Stomach (tissue), 9 donors: ENCODE data around the gene PMEPA1. TPM values are rescaled to one million over a fixed set of nuclear protein-coding genes. Genes with fewer than 3 reads are reported as not detected.

Experiments used
- DNase-seq, 2 donors: peaks; one replicate each; pipeline versions ENCODE4 v3.0.0 to v3.0.0-alpha.2; 2013 to 2019
- H3K27ac ChIP-seq, 5 donors: fragments of 200-600 bp in 4 of 5; sonication (generic) in 4 of 5; one replicate each; pipeline ENCODE4 v1.5.1; 2013 to 2019; ENCODE audit warnings: mild to moderate bottlenecking in 1 of 5, moderate library complexity in 1 of 5
- H3K27me3 ChIP-seq, 3 donors: fragments of 200-600 bp; sonication (generic); one replicate each; pipeline ENCODE4 v1.5.1; 2017 to 2019; ENCODE audit warnings: mixed run types in 1 of 3
- H3K36me3 ChIP-seq, 4 donors: fragments of 200-600 bp; sonication (generic); 1 replicate in 3 of 4; 2 replicates in 1 of 4; pipeline ENCODE4 v1.5.1; 2016 to 2019
- H3K4me1 ChIP-seq, 4 donors: fragments of 200-600 bp; sonication (generic); one replicate each; pipeline ENCODE4 v1.5.1; 2016 to 2019
- H3K4me3 ChIP-seq, 4 donors: fragments of 200-600 bp; sonication (generic) in 3 of 4; one replicate each; pipeline ENCODE4 v1.5.1; 2016 to 2019; ENCODE audit warnings: mild to moderate bottlenecking in 1 of 4
- H3K9me3 ChIP-seq, 4 donors: fragments of 200-600 bp; sonication (generic); one replicate each; pipeline ENCODE4 v1.5.1; 2016 to 2019
- CTCF ChIP-seq, 7 experiments: fragments of 450-650 bp in 4 of 7; fragments of 200-600 bp in 3 of 7; sonication (generic) in 3 of 7; IDR thresholded peaks; one replicate each; pipeline ENCODE4 v1.5.1; 2016 to 2019; ENCODE audit warnings: antibody characterized with exemption in 7 of 7, control low read depth in 2 of 7, mild to moderate bottlenecking in 1 of 7
- EP300 ChIP-seq: sonication (generic); formaldehyde crosslinking; IDR thresholded peaks from one replicate; pipeline ENCODE4 v1.6.1; 2017; ENCODE audit warnings: antibody characterized with exemption
- POLR2A ChIP-seq, 4 donors: fragments of 450-650 bp; IDR thresholded peaks; one replicate each; pipeline ENCODE4 v1.6.1; 2016; ENCODE audit warnings: antibody characterized with exemption in 4 of 4, control low read depth in 2 of 4, mild to moderate bottlenecking in 1 of 4, moderate library complexity in 1 of 4
- POLR2AphosphoS5 ChIP-seq, 3 donors: sonication (generic); formaldehyde crosslinking; IDR thresholded peaks; one replicate each; pipeline ENCODE4 v1.6.1; 2016; ENCODE audit warnings: antibody characterized with exemption in 3 of 3
- WGBS, 5 donors: extraction: QIAGEN DNeasy Blood & Tissue Kit in 3 of 5; methylation state at CpG; one replicate each; pipeline versions ENCODE4 v1.1.5 to v1.1.7; 2013 to 2018; 5-methylcytosine and 5-hydroxymethylcytosine counted together
- intact Hi-C: fragments of 100-400 bp; cut with DNase I; formaldehyde crosslinking; loops from one replicate; pipeline ENCODE4 v1.15.1; 2023; ENCODE audit warnings: low total_unique reads
- polyA plus RNA-seq, 3 donors: library from polyadenylated mRNA; stranded (reverse); fragments of 200-250 nt; gene quantifications; one replicate each; pipeline ENCODE4 v1.2.3, GENCODE V29; 2013
- total RNA-seq, 5 donors: library from RNA; depleted of rRNA; stranded (reverse); fragments of >200 nt; gene quantifications; one replicate each; pipeline versions ENCODE4 v1.1.0 to v1.2.3, GENCODE V29; 2014 to 2016
- donor health status: healthy with polysubstance abuse.
- donor health status: Bipolar disorder and iron deficiency.
- donor health status: healthy.

The PMEPA1 gene
- total and polyA plus RNA-seq, 8 donors, result 5.3 to 17.2 (median 8.0) TPM; not detected in 1

- 87 to 100% (median 90%) methylated on average over 3 of the region's 3 CpGs for WGBS, 5 donors
- TF ChIP-seq POLR2AphosphoS5 (IDR thresholded peaks at IDR 0.05) (no peak), EP300 (no peak), CTCF (IDR thresholded peaks at IDR 0.05) (no peak), POLR2A (IDR thresholded peaks at IDR 0.05) (no peak)
- Histone ChIP-seq H3K4me3 (no peak overlapping the region), H3K4me1 (peaks cover 4 to 31% (median 8%) of the 10 kb centered on the region in 4 donors), H3K27ac (no peak overlapping the region), H3K27me3 (peaks cover 0 to 14% (median 0%) of the 10 kb centered on the region in 3 donors), H3K9me3 (peaks cover 0 to 21% (median 6%) of the 10 kb centered on the region in 4 donors), H3K36me3 (no peaks in the 10 kb centered on the region)
- intact Hi-C loops, result no loop called here
- no peak for DNase-seq
Observed at GRCh38 chr20:57624124-57624523, 85.7 kb downstream of the PMEPA1 start.

GRCh38 chr20:57622579-57623381 lies 87.0 kb downstream of the PMEPA1 start:
- TF ChIP-seq POLR2AphosphoS5 (IDR thresholded peaks at IDR 0.05) (no peak), POLR2A (IDR thresholded peaks at IDR 0.05) (no peak), CTCF (IDR thresholded peaks at IDR 0.05) (peak in 5 of 7 experiments; percentile 68 to 82 (median 73))
- H3K9me3 ChIP-seq, result peaks cover 0 to 21% (median 6%) of the 10 kb centered on the region in 4 donors
- H3K4me3 ChIP-seq, result no peak overlapping the region
- no peak overlapping the region for H3K27ac ChIP-seq
- WGBS, 5 donors, result 44 to 69% (median 55%) methylated on average over 14 of the region's 14 CpGs
- intact Hi-C loops, result no loop called here
- peak; percentile 68 to 74 for DNase-seq
- H3K36me3 ChIP-seq, result no peaks in the 10 kb centered on the region
- peaks cover 0 to 14% (median 0%) of the 10 kb centered on the region in 3 donors for H3K27me3 ChIP-seq
- peaks cover 0 to 26% (median 5%) of the 10 kb centered on the region in 4 donors for H3K4me1 ChIP-seq

- no peak for DNase-seq
- peaks cover 0 to 14% (median 0%) of the 10 kb centered on the region in 3 donors for H3K27me3 ChIP-seq
- 66 to 81% (median 72%) methylated on average over 7 of the region's 7 CpGs for WGBS, 5 donors
- H3K36me3 ChIP-seq, result no peaks in the 10 kb centered on the region
- peaks cover 0 to 21% (median 6%) of the 10 kb centered on the region in 4 donors for H3K9me3 ChIP-seq
- no peak for TF ChIP-seq EP300
- TF ChIP-seq POLR2A (IDR thresholded peaks at IDR 0.05), result no peak
- no peak for TF ChIP-seq CTCF (IDR thresholded peaks at IDR 0.05)
- no peak for TF ChIP-seq POLR2AphosphoS5 (IDR thresholded peaks at IDR 0.05)
- H3K27ac ChIP-seq, result no peak overlapping the region
- H3K4me3 ChIP-seq, result no peak overlapping the region
- peaks cover 0 to 20% (median 0%) of the 10 kb centered on the region in 4 donors for H3K4me1 ChIP-seq
- intact Hi-C loops, result no loop called here
Observed at GRCh38 chr20:57622201-57622570, 87.6 kb downstream of the PMEPA1 start.

- Histone ChIP-seq H3K4me3 (no peak overlapping the region), H3K27ac (peak overlapping the region in 2 of 5 donors; percentile 67 to 82), H3K36me3 (no peaks in the 10 kb centered on the region), H3K4me1 (peaks cover 0 to 19% (median 0%) of the 10 kb centered on the region in 4 donors), H3K9me3 (peaks cover 0 to 21% (median 6%) of the 10 kb centered on the region in 4 donors), H3K27me3 (peaks cover 0 to 18% (median 0%) of the 10 kb centered on the region in 3 donors)
- intact Hi-C loops, result no loop called here
- DNase-seq, result no peak
- WGBS, 5 donors, result 81 to 86% (median 82%) methylated on average over 16 of the region's 16 CpGs
- TF ChIP-seq EP300 (no peak), CTCF (IDR thresholded peaks at IDR 0.05) (no peak), POLR2AphosphoS5 (IDR thresholded peaks at IDR 0.05) (no peak), POLR2A (IDR thresholded peaks at IDR 0.05) (no peak)
Observed at GRCh38 chr20:57621421-57622200, 88.2 kb downstream of the PMEPA1 start.
